Measurements from ENCODE around the gene NETO2. TPM values are rescaled to one million over a fixed set of nuclear protein-coding genes. Genes with fewer than 3 reads are reported as not detected.
A peak's percentile ranks its signal among the peaks of the same experiment; 100 is the strongest.

NETO2 gene
- total and polyA plus RNA-seq, 2 of the 13 experiments (the other 11 are each of a cell fraction or from before 2014, with no cell fraction given) = 8.2 to 13.5 TPM

DNA sequence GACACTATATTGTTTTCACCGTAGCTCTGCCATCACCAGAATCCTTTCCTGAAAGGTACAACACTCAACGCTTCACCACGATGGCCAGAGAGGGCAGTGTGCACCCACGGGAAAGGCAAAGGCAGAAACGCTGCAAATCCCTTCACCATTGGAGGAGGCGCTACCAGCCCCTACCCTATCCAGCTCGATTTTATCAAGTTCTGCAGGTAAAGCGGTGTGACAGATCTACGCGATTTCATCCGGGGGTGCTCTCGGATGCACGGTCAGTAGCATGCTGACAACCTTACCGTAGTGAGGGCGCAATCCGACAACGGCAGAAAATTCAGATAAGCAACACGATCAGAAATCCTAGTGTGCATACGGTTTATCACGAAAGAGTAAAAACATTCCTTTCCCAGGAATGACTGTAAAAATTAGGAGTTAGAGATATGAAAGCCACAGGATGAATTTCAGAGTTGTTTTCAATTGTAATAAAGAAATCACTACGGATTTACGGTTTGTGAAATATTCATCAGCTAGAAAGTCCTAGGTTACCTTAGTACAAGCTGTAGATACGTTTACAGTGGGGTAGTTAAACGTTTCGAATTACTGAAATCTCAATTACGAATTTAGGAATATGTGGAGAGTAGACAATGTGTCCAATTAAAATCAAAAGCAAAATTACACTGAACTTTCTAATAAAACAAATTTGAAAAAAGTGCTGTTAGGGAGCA is 1.8 kb downstream of the NETO2 start (continued):
- TF ChIP-seq ARHGAP35 (CRISPR knock-in tag; IDR thresholded peaks at IDR 0.05; ENCODE audit: borderline replicate concordance) (no peak), ZFP36 (IDR thresholded peaks at IDR 0.05; ENCODE audit: borderline replicate concordance, low read depth, low read length, partially characterized antibody) (peak; percentile 27), ETV5 (CRISPR knock-in tag; IDR thresholded peaks at IDR 0.05; ENCODE audit: borderline replicate concordance) (no peak), TP53 (CRISPR knock-in tag; conservative IDR thresholded peaks at IDR 0.05) (no peak), ZNF788 (CRISPR knock-in tag; IDR thresholded peaks at IDR 0.05; ENCODE audit: borderline replicate concordance) (peak; percentile 50; the same call in 1 of the 2 replicates), ONECUT2 (CRISPR knock-in tag; IDR thresholded peaks at IDR 0.05) (no peak), FOSL1 (CRISPR knock-in tag; IDR thresholded peaks at IDR 0.05; ENCODE audit: borderline replicate concordance) (no peak), ZSCAN31 (CRISPR knock-in tag; IDR thresholded peaks at IDR 0.05; ENCODE audit: low read depth) (no peak), NR2F2 (IDR thresholded peaks at IDR 0.05; ENCODE audit: borderline replicate concordance, low read depth) (no peak), JUNB (CRISPR knock-in tag; IDR thresholded peaks at IDR 0.05; ENCODE audit: borderline replicate concordance) (no peak), SIN3B (IDR thresholded peaks at IDR 0.05; ENCODE audit: low read length) (no peak), CCDC6 (CRISPR knock-in tag; IDR thresholded peaks at IDR 0.05) (no peak), RBAK (CRISPR knock-in tag; IDR thresholded peaks at IDR 0.05) (no peak), ZNF607 (CRISPR knock-in tag; IDR thresholded peaks at IDR 0.05; ENCODE audit: borderline replicate concordance) (no peak), ZSCAN22 (CRISPR knock-in tag; IDR thresholded peaks at IDR 0.05) (no peak), MED1 (CRISPR knock-in tag; IDR thresholded peaks at IDR 0.05) (0 out of 2 replicates have a peak, but pooled peaks have one; percentile 34), TEAD3 (CRISPR knock-in tag; optimal IDR thresholded peaks at IDR 0.05; ENCODE audit: borderline replicate concordance) (peak; percentile 59), U2AF1 (optimal IDR thresholded peaks at IDR 0.05; ENCODE audit: low read depth, low read length) (no peak), YEATS2 (CRISPR knock-in tag; IDR thresholded peaks at IDR 0.05; ENCODE audit: borderline replicate concordance) (peak; percentile 34; the same call in 1 of the 2 replicates), ELF1 (CRISPR knock-in tag; IDR thresholded peaks at IDR 0.05) (0 out of 2 replicates have a peak, but pooled peaks have one; percentile 24)
- TF ChIP-seq, protein P1, sequence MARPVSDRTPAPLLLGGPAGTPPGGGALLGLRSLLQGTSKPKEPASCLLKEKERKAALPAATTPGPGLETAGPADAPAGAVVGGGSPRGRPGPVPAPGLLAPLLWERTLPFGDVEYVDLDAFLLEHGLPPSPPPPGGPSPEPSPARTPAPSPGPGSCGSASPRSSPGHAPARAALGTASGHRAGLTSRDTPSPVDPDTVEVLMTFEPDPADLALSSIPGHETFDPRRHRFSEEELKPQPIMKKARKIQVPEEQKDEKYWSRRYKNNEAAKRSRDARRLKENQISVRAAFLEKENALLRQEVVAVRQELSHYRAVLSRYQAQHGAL (CRISPR knock-in tag; IDR thresholded peaks at IDR 0.05; ENCODE audit: not compliant biosample characterization) = no peak
- TF ChIP-seq, protein P2, sequence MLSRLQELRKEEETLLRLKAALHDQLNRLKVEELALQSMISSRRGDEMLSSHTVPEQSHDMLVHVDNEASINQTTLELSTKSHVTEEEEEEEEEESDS (CRISPR knock-in tag; IDR thresholded peaks at IDR 0.05; ENCODE audit: borderline replicate concordance) = no peak
- TF ChIP-seq, protein P3, sequence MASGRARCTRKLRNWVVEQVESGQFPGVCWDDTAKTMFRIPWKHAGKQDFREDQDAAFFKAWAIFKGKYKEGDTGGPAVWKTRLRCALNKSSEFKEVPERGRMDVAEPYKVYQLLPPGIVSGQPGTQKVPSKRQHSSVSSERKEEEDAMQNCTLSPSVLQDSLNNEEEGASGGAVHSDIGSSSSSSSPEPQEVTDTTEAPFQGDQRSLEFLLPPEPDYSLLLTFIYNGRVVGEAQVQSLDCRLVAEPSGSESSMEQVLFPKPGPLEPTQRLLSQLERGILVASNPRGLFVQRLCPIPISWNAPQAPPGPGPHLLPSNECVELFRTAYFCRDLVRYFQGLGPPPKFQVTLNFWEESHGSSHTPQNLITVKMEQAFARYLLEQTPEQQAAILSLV (CRISPR knock-in tag; IDR thresholded peaks at IDR 0.05; ENCODE audit: borderline replicate concordance) = no peak
- TF ChIP-seq, protein P4, sequence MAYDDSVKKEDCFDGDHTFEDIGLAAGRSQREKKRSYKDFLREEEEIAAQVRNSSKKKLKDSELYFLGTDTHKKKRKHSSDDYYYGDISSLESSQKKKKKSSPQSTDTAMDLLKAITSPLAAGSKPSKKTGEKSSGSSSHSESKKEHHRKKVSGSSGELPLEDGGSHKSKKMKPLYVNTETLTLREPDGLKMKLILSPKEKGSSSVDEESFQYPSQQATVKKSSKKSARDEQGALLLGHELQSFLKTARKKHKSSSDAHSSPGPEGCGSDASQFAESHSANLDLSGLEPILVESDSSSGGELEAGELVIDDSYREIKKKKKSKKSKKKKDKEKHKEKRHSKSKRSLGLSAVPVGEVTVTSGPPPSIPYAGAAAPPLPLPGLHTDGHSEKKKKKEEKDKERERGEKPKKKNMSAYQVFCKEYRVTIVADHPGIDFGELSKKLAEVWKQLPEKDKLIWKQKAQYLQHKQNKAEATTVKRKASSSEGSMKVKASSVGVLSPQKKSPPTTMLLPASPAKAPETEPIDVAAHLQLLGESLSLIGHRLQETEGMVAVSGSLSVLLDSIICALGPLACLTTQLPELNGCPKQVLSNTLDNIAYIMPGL (CRISPR knock-in tag; IDR thresholded peaks at IDR 0.05; ENCODE audit: borderline replicate concordance in 1 of 2, low read depth in 1 of 2) = peak; percentile 94 to 98
- TF ChIP-seq, protein P5, sequence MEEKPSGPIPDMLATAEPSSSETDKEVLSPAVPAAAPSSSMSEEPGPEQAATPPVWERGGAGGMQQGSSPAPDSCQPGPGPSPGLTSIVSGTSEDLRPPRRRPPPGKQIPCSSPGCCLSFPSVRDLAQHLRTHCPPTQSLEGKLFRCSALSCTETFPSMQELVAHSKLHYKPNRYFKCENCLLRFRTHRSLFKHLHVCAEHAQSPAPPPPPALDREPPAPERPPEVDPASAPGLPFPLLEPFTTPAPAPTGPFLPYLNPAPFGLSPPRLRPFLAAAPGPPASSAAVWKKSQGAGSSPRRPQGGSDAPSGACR (CRISPR knock-in tag; IDR thresholded peaks at IDR 0.05) = no peak

Measured in HepG2 (cell line).